ENCODE data around the gene CTTN.

The CTTN gene

DNA sequence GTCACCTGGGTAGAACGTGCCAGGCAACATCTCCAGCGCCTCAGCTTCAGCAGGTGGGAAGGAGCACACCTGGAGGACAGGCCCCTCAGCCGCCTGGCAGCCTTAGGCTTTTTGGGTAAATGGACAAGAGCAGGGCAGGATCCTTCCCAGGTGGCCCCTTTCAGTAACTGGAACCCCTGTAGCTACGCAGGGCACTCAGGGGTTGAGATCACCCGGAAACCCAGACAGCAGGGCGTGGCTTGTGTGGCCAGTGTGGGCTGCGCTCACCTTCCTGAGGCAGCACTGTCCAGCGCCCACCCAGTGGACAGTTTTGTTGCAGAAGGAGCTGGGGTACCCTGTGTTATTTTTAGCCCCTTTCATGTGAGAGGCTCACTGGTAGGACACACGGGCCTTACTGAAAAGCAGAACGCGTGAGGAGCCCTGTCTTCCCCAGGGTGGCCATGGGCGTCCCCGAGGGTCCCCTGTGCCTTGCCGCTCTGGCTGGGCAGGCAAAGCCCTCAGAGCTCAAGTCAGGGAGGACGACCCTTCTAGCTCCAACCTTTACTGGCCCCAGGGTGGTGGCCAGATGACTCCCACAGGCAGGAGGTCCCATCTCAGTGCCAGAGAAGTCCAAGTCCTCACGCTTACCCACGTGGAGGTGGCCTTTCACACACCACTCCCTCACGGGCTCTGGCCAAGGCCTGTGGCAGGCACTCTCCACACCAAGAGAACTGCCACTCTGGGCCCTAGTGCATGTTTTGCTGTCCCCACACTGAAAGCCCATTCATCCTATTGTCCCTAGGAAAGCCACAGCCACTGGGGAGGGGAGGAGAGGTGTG is 75.8 kb downstream of the CTTN start:
- no peak for DNase-seq (ENCODE audit: low read depth in 2 of 3, low spot score in 1 of 3)

DNA sequence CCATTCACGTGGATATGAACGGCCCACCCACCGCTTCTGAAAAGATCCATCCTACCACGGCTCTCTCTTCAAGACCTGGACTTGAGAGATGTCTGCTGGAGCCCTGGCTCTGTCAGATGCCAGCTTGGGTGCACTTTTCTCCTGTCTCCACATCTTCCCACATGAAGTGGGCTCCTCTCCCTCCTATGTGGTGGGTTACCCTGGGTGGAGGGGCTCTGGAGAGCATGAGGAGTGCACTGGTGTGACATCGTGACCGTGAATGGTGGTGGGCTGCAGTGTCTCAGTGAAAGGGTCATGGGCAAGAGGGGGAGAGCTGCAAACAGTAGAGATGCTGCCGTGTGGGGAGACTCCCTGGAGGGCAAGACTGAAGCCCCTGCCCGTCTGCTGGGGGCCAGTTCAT is 76.4 kb downstream of the CTTN start:
- DNase-seq (ENCODE audit: low read depth in 2 of 3, low spot score in 1 of 3), result no peak

- DNase-seq (ENCODE audit: low read depth in 2 of 3, low spot score in 1 of 3), result no peak
Observed at GRCh38 chr11:70476669-70477068, 78.3 kb downstream of the CTTN start.

DNA sequence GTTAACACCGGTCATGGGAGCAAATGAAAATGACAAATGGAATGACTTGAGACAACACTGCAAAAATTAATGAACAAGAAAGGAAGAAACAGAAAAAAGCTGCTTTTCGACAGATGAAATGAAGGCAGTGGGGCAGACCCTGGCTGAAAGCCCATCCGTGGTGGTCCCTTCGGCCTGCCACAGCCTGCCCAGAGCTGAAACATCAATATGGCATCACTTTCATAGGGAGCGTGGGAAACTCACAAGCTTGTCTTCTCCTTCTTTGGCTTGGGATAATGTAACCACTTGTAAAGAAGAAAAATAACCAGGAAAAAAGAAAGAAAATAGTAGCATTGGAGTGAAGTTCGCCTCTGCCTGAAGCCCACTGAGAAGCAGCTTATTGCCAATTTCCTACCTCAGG is 78.8 kb downstream of the CTTN start:
- DNase-seq (ENCODE audit: low read depth in 2 of 3, low spot score in 1 of 3), result no peak

GRCh38 chr11:70477609-70478008 is 79.3 kb downstream of the CTTN start:
- no peak for DNase-seq (ENCODE audit: low read depth in 2 of 3, low spot score in 1 of 3)

DNA sequence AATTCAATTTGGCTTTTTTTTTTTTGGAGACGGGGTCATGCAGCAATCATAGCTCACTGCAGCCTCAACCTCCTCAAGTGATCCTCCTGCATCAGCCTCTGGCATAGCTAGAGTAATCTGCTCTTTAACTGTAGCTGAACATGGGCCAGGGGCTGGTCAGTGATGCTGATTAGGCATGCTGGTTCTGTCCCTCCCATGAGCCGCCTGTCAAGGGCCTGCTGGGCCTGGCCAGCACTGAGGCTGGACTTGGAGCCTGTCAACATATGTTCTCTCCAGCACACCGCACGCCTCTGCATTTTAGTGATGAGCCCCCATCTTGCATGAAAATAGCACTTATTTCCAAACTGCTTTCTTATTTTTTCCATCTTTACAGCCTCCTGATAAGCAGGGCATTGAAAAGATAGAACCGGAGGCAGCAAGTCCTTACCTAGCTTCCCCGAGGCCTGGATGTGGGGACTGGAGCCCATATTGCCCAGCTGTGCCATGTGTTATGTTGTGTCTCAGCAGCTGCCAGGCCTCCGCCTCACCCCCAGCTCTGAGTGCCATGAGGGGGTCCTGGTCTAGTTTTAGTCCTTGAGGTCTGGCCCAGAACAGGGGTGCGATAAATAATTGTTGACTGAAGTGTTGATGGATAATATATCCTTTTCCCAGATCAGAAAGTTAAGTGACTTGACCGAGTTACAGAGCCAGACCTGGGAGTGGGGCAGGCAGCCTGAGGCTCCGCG is 80.0 kb downstream of the CTTN start:
- no peak for DNase-seq (ENCODE audit: low read depth in 2 of 3, low spot score in 1 of 3)

DNA sequence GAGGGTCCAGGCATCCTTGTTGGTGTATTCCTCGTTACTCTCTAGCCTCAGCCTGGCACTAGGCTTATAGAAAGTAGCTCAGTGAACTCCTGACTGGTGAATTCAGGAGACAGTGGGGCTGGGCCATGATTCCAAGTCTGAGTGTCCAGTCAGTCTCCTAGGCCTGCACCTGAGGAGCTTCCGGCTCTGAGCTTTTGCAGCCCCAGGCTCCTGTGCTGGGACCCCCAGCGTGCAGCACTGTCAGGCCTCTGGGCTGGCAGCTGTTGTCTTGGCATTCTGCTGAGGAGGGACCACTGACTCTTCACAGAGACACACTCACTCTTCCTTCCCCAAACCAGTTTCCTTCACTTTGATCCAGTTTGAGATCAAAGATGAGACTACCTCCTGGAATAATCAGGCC is 82.4 kb downstream of the CTTN start:
- no peak for DNase-seq (ENCODE audit: low read depth in 2 of 3, low spot score in 1 of 3)

GRCh38 chr11:70481625-70482528 is 83.5 kb downstream of the CTTN start:
- DNase-seq (ENCODE audit: low read depth in 2 of 3, low spot score in 1 of 3), result no peak

DNA sequence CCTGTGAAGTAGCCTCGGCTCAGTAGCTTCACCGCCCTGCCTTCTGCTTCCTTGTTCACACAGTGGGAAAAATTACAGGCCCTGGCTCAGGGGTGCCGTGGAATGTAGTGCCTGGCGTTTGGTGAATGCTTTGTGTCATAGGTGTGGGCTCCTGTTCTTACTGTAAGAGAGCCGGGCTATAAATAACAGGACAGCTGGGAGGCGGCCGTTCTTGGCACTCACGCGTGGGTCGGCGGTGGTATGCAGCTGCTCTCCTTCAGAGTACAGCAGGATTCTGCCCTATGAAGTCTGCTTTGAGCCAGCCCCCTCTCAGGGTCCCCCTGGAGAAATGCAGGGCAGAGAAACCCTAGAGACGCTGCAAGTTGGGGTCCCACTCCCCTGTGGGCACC is 84.2 kb downstream of the CTTN start:
- DNase-seq (ENCODE audit: low read depth in 2 of 3, low spot score in 1 of 3), result no peak

GRCh38 chr11:70483077-70483861 is 84.9 kb downstream of the CTTN start:
- no peak for DNase-seq (ENCODE audit: low read depth in 2 of 3, low spot score in 1 of 3)

DNA sequence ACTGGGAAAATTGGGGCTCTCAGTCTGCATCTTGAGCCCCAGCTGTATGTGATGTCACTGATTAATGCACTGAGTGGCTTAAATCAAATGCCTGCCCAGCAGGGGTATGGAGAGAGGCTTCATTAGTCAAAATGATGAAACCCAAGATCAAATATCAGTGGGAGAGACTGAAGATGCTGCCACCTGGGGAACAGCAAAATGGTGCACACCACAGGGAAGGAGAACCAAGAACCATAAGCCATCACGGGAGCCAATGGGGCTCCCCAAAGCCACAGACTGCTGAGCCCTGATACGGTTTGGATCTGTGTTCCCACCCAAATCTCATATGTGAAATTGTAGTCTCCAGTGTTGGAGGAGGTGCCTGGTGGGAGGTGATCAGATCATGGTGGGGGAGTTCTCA is 85.6 kb downstream of the CTTN start:
- no peak for DNase-seq (ENCODE audit: low read depth in 2 of 3, low spot score in 1 of 3)

DNA sequence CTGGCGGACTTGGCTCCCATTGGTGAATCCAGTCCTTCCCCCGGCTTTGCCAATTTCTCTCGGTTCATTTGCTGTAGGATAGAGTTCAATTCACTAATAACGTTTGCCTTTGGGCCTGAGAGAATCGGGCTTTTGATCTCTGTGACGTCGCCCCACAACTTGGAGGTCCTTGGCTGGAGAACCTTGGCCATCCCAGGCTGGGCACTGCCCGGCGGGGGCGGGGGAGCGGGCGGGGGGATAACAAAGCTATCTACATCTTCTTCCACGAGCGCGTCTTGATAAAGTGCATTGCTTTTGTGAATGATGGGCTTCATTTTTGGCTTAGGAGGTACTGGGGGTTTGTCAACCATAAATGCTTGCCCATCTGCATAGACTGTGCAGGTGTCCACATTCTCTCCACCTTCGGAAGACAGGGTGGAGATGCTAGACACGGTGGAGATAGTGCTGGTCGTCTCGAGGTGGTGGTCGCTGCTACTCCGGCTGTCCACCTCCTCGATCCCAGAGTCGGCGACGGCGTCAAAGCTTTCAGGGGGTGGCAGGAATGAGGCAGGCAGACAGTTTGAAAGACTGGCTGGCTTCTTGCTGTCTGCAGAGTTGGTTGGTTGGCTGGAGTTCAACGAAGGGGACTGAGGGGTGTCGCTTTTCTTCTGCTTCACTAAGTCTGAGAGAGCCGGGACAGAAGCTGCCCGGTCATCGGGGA is 87.1 kb downstream of the CTTN start:
- DNase-seq (ENCODE audit: low read depth in 2 of 3, low spot score in 1 of 3), result no peak

- DNase-seq (ENCODE audit: low read depth in 2 of 3, low spot score in 1 of 3), result no peak
Observed at GRCh38 chr11:70486026-70486415, 87.7 kb downstream of the CTTN start.
